Measurements from ENCODE around the gene MEG3.
"Not testable (repeated sequence)": the region's sequence is repeated elsewhere in the genome, so short reads cannot be mapped to it uniquely, and the experiment has no call there.

MEG3 gene

GRCh38 chr14:100816286-100816949, 9.5 kb upstream of the MEG3 start:
- DNase-seq = no peak

- no peak for DNase-seq
Measured at GRCh38 chr14:100816950-100817901, 8.7 kb upstream of the MEG3 start.

GRCh38 chr14:100818221-100818699, 7.7 kb upstream of the MEG3 start:
- DNase-seq = no peak

GRCh38 chr14:100818923-100819322, 7.0 kb upstream of the MEG3 start:
- DNase-seq = not testable (repeated sequence)

GRCh38 chr14:100819453-100819828, 6.5 kb upstream of the MEG3 start:
- DNase-seq = no peak

GRCh38 chr14:100819829-100820475, 6.0 kb upstream of the MEG3 start:
- no peak for DNase-seq

- no peak for DNase-seq
Measured at GRCh38 chr14:100820957-100821356, 5.0 kb upstream of the MEG3 start.

- DNase-seq = no peak
Measured at GRCh38 chr14:100822013-100822412, 3.9 kb upstream of the MEG3 start.

- no peak for DNase-seq
Measured at GRCh38 chr14:100822532-100823296, 3.2 kb upstream of the MEG3 start.

GRCh38 chr14:100823413-100824080, 2.4 kb upstream of the MEG3 start:
- DNase-seq = no peak

- no peak for DNase-seq
Measured at GRCh38 chr14:100824091-100824551, 1.8 kb upstream of the MEG3 start.

- DNase-seq = no peak
Measured at GRCh38 chr14:100824901-100825712, 811 bp upstream of the MEG3 start.

GRCh38 chr14:100826391-100827100, 628 bp downstream of the MEG3 start:
- DNase-seq = no peak

GRCh38 chr14:100827101-100828021, 1.4 kb downstream of the MEG3 start:
- DNase-seq = no peak

GRCh38 chr14:100828031-100828769, 2.3 kb downstream of the MEG3 start:
- DNase-seq = no peak

GRCh38 chr14:100830681-100831080, 4.8 kb downstream of the MEG3 start:
- no peak for DNase-seq

- no peak for DNase-seq
Measured at GRCh38 chr14:100832311-100832960, 6.5 kb downstream of the MEG3 start.

Data from SIG-M5 (cell line).